ENCODE data around the gene IFT43. TPM values are rescaled to one million over a fixed set of nuclear protein-coding genes. Genes with fewer than 3 reads are reported as not detected.

Gene IFT43
- total and polyA plus RNA-seq, 9 of the 15 experiments (the other 6 are each of a cell fraction or from before 2014, with no cell fraction given) = 4.9 to 12.8 (median 8.0) TPM

GRCh38 chr14:75939200-75939599, 46.4 kb upstream of the IFT43 start (continued):
- TF ChIP-seq, protein P1, sequence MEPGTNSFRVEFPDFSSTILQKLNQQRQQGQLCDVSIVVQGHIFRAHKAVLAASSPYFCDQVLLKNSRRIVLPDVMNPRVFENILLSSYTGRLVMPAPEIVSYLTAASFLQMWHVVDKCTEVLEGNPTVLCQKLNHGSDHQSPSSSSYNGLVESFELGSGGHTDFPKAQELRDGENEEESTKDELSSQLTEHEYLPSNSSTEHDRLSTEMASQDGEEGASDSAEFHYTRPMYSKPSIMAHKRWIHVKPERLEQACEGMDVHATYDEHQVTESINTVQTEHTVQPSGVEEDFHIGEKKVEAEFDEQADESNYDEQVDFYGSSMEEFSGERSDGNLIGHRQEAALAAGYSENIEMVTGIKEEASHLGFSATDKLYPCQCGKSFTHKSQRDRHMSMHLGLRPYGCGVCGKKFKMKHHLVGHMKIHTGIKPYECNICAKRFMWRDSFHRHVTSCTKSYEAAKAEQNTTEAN (CRISPR knock-in tag; IDR thresholded peaks at IDR 0.05) = no peak
- no peak for TF ChIP-seq FOXA1 (IDR thresholded peaks at IDR 0.05; ENCODE audit: borderline replicate concordance)

DNA sequence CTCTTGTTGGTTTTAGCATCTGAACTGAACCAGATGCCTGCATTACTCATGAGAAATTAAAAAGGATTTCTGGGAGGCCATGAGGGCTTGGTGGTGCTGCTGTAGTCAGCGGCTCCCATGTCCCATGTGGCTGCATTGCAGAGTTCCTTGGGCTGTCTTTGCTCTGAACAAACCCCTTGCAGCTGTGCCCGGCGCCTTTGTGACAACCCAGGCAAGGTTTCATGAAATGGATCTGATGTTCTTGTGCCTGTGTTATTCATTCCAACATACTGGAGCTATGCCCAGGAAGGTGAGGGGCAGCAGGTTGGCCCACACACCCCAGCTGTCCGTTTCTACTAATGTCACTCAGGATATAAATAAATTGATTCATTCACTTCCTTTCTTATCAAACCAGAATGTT, 44.5 kb upstream of the IFT43 start:
- H3K4me2 ChIP-seq (ENCODE audit: insufficient read depth, low read length) = no peak overlapping the region
- no peak for FAIRE-seq
- no TSS peak for BruUV-seq (replicated peaks)
- TF ChIP-seq XRCC3 (IDR thresholded peaks at IDR 0.05) = no peak
- no peak for TF ChIP-seq GTF2E2 (tag; IDR thresholded peaks at IDR 0.05)
- no peak for TF ChIP-seq TAF7 (tag; IDR thresholded peaks at IDR 0.05)
- TF ChIP-seq SP2 (IDR thresholded peaks at IDR 0.05; ENCODE audit: extremely low read depth, low read depth, low read length, poor library complexity, severe bottlenecking) = no peak
- TF ChIP-seq NUFIP1 (IDR thresholded peaks at IDR 0.05; ENCODE audit: partially characterized antibody) = no peak
- TF ChIP-seq SMARCE1 (IDR thresholded peaks at IDR 0.05) = no peak
- TF ChIP-seq ZNF717 (CRISPR knock-in tag; IDR thresholded peaks at IDR 0.05) = no peak
- TF ChIP-seq, protein P2, sequence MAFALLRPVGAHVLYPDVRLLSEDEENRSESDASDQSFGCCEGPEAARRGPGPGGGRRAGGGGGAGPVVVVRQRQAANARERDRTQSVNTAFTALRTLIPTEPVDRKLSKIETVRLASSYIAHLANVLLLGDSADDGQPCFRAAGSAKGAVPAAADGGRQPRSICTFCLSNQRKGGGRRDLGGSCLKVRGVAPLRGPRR (CRISPR knock-in tag; IDR thresholded peaks at IDR 0.05) = no peak
- TF ChIP-seq GABPB2 (CRISPR knock-in tag; conservative IDR thresholded peaks at IDR 0.05) = no peak
- TF ChIP-seq SRSF7 (optimal IDR thresholded peaks at IDR 0.05; ENCODE audit: low read depth, low read length) = no peak
- no peak for TF ChIP-seq ESRRB (CRISPR knock-in tag; IDR thresholded peaks at IDR 0.05; ENCODE audit: borderline replicate concordance)
- no peak for TF ChIP-seq ZNF707 (CRISPR knock-in tag; conservative IDR thresholded peaks at IDR 0.05)
- no peak for TF ChIP-seq ZNF830 (CRISPR knock-in tag; IDR thresholded peaks at IDR 0.05)
- TF ChIP-seq ZFP36 (IDR thresholded peaks at IDR 0.05; ENCODE audit: low read depth, low read length, partially characterized antibody) = no peak
- TF ChIP-seq HLTF (IDR thresholded peaks at IDR 0.05) = no peak

More for the DNA sequence above, 44.5 kb upstream of the IFT43 start:
- ATAC-seq = no peak
- Histone ChIP-seq H3K27me3 (ENCODE audit: control insufficient read depth in 2 of 2, insufficient read depth in 2 of 2, low read length in 2 of 2) (no peaks in the 10 kb centered on the region), H3K79me2 (ENCODE audit: control insufficient read depth, insufficient read depth, low read length) (no peaks in the 10 kb centered on the region), H3K4me1 (replicated peaks in 1 of 2; ENCODE audit: control insufficient read depth in 2 of 2, insufficient read depth in 2 of 2, low read length in 2 of 2) (peaks cover 0 to 18% of the 10 kb centered on the region in 2 experiments; a peak in 4 of 5 replicates), H3K4me3 (no peak overlapping the region), H4K20me1 (replicated peaks; ENCODE audit: control insufficient read depth, insufficient read depth, low read length) (no peaks in the 10 kb centered on the region), H3K9me3 (replicated peaks; ENCODE audit: control insufficient read depth, insufficient read depth, low read depth, low read length) (no peaks in the 10 kb centered on the region), H3K27ac (ENCODE audit: extremely low read depth, low read depth, low read length) (no peak overlapping the region), H3K36me3 (ENCODE audit: control insufficient read depth, insufficient read depth, low read length) (no peaks in the 10 kb centered on the region), H2AFZ (ENCODE audit: low read depth, low read length) (no peak overlapping the region), H3K9me1 (ENCODE audit: control insufficient read depth, insufficient read depth, low read length) (no peaks in the 10 kb centered on the region), H3K9ac (ENCODE audit: insufficient read depth in 1 of 2, low read depth in 2 of 2, low read length in 2 of 2) (no peak overlapping the region)
- POLR2A ChIA-PET = no interaction called here
- CTCF ChIA-PET (ENCODE audit: low intra/inter-chr PET ratio) = no interaction called here
- DNase-seq (ENCODE audit: extremely low read depth in 1 of 4, low spot score in 3 of 4) = no peak
- intact Hi-C loops (cut with micrococcal nuclease) = no loop called here
- 58% methylated on average over 4 of the region's 4 CpGs for WGBS (ENCODE audit: insufficient coverage, low coverage, missing lambda C conversion rate)
- in situ Hi-C loops (cut with MboI) = no loop called here

Measured in K562 (cell line).